ENCODE measurements around the gene AHI1.

The AHI1 gene
- 9.7 to 79.8 (median 30.9) reads per million in 18 experiments for total RNA-seq

DNA sequence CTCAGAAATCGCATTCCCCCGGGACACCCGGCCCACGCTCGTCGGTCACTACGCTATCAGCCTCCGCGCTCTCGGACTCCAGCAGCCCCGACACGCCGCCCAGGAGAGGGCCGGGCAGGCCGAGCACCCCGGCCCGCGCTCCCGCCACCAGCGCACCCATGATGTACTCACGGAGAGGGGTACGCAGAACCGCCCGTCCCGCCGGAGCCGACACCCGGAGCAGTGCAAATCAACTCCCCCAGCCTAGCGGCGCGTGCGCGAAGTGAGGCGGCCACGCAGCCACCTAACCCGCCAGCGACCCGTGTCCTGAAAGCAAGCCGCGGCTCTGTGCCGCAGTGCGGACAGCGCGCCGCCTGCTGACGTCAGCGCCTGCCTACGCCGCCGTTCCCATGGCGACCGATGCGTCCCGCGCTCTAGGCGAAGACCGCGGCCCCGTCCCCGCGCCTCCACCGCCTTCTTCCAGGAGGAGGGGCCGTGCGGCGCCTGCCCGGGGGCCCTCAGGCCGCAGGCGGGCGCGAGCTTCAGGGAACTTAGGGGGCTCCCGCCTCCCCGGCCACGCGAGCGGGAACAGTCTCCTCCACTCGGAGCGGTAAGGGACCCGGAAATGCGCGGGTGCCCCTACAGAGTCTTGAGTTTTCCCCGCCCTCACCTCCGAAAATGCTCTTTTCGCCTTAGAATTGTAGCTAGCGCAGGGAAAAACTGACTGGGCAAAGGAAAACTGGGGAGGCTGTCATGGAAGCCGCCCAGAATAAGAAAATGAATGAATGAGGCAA lies at the start of gene AHI1:
TSS of gene AHI1 (minus strand) at position 329 of the 773 bp plus-strand sequence. CDS start 5,503 bp downstream, outside the sequence.
- peak; percentile 93 to 95 for DNase-seq

DNA sequence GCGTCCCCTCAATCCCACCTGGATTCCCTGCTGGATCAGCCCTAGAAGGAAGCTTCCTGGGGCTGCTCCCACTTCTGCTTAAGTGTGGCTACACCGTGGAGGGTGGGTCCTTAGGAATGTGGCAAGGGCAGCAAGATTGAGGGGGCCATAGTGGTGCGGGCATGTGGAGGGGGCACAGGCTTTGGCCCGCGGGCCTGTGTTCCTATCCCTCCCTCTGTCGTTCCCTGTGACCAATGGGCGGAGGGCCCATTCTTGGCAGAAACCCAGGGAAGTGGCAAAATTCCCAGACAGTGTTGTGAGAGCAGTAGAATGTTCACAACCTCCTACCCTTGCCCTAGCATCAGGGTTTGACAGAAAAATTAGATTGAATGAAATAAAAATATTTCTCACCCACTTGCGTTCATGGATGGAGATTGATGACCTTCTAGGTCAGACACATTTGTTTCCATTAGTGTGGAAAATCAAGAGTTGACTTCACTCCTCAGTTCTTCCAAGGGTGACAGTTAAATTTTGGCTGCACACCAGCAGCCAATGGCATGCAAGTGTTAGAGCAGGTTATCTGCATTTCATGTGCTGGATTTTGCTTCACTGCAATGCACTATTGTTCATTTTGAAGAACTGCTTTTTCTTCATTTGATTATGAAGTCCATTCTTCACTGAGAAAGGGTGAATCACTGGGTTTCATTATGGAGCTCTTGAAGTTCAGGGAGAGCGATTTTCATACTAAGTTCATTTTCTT lies 49.3 kb upstream of the AHI1 start:
- no peak for DNase-seq

DNA sequence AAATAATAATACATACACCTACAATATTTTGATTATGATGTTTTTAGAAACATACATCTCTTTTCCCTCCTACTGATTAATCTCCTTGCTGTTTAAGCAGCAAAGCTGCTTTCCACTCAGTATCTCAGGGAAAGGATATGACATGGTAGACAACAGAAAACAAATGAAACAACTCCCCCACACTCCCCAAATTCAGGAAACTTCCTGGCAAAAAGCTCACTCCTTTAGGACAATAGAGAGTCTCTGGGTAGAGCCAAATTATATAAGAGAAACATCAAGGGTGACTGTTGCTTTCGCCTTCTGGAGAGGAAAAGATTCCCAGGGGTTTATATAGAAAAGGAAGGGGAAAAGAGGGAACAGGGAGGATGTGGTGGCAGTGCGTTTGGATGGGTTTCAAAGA lies 48.7 kb upstream of the AHI1 start:
- DNase-seq, result no peak

DNA sequence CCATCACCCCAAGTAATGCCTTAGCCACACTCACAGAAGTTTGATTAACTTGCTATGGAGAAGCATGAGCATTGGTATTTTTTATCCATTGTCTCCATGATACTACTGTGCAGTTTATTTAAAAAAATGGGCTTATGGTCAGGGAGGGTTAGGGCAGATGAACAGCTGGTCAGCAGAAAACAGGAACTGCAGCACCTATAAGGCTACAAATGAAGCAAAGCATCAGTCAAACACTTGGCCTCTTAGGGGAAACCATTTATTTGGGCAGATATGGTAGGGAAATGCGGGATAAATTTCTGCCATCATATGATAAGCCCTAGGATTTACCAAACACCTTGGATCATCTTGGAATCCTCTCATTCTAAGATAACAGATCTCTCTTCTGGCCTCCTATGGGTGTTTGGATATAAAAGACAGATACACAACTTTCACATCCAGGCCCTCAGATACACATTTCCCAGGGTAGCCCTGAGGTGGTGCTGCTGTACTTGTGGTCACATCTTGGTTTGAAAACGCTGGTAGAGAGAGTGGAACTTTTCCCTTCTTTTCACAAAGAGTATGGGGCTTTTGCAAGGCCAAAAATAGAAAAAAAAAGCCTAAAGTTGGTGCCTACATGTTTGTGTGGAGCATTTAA lies 42.8 kb upstream of the AHI1 start:
- no peak for DNase-seq

DNA sequence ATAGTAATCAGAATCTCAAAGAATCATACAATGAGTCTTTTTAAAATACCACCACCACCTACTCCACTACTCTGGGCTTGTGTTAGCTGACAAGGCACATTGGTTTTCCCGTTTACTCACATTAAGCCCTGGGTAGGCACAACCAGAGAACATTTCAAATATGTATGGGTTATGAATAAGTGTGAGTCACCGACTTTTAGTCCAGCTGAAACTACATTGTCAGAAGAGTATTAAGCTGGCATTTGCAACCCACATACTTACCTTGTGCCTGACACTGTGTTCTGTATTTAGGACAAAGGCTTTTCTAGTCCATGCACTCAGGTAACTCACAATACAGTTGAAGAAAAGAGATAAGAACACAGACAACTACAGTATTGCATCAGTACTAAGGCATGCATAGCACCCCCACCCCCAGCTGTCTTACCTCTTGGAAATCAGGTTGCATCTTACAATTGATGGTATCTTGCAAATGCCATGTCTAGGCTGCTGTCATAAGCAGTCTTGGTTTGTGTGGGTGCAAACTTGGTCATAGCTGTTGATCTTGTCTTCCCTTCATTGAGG lies 40.3 kb upstream of the AHI1 start:
- no peak for DNase-seq

DNA sequence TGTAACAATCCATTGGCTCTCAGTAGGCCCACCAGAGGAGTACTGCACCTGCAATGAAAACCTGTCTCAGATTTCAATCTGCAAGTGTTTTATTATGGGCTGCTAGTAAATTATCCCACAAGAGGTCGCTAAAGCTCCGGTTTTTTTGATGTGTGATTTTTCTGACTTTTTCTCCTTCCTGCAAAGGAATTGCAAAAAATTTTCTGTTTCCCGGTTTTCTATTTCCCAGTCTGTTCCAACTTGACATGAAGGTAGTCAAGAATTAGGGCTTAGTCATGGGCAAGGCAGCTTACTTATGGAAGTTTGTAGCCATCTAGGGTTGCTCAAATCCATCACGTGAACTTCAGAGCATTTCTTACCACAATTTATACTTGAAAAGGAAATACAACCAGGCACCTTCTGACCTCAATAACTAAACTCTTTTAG lies 38.5 kb upstream of the AHI1 start:
- DNase-seq, result peak; percentile 29 to 54

DNA sequence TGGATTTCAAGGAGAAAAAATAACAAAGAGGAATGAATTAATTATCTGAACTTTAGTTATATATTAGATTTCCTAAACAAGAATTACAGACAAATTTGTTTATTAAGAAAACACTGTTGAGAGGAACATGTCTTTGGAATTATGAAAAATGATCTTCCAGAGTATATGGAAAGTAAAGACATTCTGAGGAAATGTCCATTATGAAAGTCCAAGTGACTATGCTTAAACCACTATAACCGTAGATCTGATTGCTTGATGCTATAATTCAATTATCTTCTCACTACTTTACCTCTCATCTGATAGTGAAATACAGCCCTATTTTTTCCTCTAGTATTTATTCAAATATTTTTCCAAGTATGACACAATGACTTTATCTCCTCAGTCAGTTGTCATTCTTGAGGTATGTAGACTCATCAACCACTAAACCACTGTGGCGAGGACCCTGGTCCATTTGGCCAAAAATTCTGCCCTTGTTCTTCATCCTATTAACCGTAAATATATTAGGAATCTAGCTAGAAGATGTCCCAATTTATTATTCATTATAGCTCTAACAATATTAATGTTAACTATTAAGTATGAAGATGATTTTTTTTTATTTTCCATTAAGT lies 37.3 kb upstream of the AHI1 start:
- DNase-seq, result no peak

DNA sequence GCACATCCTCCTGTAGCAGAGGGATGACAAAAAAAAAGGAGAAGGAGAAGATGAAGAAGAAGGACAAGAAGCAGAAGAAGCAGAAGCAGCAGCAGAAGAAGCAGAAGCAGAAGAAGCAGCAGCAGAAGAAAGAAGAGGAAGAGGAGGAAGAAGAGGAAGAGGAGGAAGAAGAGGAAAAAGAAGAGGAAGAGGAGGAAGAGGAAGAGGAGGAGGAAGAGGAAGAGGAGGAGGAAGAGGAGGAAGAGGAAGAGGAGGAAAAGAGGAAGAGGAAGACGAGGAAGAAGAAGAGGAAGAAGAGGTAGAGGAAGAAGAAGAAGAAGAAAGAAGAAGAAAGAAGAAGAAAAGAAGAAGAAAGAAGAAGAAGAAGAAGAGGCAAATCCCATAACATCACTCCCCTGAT lies 35.0 kb upstream of the AHI1 start:
- no peak for DNase-seq

DNA sequence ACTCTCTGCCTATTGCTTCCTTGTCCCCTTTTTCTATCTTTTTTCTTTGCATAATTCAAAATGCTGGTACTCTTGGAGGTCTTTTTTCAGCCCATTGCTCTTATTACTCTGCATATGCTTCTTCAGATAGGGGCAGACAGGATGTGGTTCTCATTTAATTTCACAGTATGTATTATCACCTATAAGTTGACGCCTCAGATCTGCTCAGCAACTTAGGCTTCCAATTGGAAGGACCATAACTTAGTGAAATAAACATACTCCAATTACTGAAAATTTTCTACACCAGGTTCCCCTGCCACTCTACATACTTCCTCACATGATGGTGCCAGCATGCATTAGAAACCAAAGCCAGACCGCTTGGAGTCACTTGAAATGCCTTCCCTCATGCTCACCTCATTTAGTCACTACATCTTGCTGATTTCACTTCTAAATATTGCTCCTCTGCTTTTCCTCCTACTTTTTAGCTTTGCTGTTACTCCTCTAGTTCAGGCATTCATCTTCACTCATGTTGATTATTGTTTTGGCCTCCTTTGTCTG lies 34.5 kb upstream of the AHI1 start:
- DNase-seq, result no peak

DNA sequence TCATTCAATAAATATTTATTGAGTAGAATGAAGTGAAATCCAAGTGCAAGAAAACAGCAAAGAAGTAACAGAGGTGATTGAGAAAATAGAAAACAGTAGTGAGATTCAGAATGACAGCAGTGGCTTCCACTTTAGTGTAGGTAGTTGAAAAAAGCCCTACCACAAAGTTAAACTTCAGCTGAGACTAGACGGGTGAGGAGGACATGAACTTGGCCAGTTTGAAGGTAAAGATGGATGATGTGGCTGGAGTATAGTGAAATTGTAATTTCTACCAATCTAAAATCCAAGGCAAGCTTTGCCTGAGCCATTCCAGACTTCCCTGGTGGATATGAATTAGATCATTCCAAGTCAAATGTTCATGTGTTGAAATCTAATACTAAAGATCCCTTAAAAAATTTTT lies 32.6 kb upstream of the AHI1 start:
- DNase-seq, result no peak

DNA sequence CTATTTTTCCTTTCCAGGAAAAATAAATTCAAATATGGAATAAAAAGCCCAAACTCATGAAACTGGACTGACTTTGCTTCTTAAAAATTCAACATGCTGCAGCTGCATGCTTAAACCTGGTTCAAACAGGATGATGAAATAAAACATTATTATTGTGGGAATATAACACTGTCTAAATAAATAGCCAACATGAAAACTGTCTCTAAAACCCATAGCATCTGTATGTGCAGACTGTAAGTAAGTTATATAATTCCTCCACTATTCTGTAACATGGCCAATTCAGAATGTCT lies 30.4 kb upstream of the AHI1 start:
- DNase-seq, result no peak

DNA sequence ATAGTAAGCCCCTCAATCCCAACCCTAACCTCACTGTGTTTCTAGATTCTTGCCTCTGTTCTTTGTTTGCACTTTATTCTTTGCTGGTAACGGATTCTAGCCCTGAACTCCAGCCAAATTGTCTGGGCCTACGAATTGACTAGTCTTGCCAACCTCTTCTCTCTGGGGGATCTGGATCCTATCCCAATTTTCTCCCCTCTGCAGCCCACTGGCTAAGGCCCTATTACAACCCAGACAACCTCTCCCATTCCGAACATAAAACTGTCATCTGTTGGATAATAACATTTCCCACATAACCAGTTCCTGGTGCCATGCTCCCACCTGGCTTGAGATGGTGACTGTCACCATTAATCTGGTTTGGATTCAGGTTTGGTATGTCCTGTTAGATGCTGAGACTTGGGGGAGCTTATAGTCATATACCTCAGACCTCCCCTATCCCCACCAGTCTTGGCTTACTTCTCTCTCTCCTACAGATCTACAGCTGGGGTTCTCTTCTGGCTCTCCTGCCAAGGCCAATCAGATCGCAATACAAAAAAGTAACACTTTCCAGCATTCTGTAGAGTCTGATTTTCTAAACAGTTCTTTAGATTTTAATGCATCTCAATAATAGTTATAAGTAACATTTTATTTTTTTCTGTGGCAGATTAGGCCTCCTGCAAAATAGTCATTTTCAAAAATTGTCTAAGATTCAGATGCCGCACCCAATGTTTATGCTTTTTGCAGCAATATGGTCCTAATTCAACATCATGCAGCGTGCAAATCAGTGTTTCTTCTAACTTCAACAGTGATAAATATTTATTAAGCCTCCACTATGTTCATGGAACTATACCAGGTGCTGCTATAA lies 29.8 kb upstream of the AHI1 start:
- DNase-seq, result no peak

DNA sequence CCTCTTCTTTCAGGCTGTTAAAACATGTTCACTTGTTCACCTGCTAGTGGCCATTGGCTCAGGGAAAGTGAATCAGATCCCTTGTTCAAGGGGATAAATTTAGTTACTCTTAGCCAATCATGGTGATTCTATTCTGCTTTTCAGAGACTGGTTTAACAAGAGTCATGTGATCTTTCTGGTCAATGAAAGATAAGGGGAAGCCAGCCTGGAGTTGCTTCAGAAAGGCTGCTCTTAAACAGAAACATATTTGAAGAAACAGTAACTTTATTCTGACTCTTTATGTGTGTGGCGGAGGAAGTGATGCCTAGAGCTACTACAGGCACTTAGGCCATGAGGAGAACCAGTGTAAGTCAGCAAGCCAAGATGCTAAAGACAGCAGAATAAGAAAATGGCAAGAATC lies 28.1 kb upstream of the AHI1 start:
- DNase-seq, result peak; percentile 63 to 72

DNA sequence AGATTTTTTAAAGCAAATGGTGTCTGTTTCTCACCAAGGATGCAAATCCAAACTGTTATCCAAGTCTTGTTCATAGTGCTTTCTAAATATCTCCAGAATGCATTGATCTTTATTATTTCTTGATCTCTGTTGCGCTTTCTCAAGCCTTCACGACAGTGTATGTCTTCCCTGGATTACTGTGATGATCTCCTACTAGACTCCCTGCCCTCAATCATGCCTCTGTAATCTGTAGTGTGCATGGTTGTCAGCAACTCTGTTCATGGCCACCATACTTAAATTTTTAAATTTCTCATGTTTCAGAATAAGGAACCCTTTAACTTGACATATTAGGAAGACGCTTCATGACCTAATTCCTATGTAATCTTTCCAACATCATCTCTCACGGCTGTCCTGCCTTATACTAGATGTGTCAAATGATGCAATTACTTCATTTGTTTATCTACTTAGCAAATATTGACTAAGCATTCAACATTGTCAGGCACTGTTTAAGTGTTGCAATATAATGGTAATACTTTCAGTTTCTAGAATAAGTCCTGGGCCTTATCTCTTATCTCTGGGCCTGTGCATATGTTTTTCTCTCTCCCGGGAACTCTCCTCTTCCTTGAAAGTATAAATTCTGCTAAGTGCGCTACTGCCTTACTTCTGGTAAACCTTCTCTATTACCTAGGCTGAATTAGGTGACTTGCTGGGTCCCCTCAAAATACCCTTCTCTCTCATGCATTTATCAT lies 25.6 kb upstream of the AHI1 start:
- peak; percentile 13 to 36 for DNase-seq

DNA sequence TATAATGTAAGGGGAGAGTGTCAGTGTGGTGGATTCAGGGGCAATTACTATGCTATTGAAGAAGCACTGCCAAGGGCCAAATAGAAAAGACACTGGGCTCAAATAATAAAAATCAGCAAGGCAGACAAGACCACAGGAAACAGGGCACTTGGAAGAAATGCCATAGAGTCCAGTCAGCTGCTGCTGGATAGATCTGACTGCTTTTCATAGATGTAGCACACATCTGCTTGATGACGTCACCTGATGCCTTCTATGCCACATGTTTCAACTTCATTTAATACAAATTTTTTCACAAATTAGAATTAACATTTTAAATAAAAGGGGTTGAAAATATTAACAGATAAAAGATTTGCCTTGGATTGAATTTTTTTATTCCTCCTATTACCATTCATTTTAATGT lies 23.9 kb upstream of the AHI1 start:
- no peak for DNase-seq

DNA sequence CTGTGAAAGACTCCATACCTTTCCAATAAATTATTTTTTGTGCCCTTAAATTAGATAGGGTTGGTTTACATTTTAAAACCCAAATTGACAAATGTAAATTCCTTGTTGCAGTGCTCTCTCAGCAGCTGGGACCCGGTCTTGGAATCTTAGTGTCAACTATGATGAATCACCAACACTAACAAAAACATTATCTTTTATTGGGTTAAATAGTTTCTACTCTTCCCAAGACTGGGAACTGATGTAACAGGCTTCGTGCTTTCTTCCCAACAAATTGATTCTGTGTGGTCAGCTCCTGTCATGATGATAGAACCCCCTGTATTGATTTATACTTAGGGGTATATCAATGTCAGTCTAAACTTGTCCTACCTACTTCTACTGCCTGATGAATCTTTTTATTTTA lies 23.2 kb upstream of the AHI1 start:
- DNase-seq, result no peak

DNA sequence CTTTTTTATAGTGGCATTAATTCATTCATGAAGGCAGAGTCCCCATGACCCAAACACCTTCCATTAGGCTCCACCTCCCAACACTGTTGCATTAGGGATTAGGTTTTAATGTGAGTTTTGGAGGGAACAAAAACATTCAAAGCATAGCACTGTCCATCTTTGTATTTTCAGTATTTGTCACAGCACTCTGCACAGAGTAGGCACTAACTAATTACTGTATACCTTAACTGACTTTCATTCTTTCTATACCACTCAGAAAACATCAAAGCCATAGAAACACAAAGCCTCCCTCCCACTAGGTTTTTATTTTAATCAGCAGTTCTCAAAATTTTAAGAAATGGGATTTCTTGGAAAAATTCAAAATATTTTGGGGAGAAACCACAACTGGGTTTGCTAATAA lies 21.8 kb upstream of the AHI1 start:
- no peak for DNase-seq

DNA sequence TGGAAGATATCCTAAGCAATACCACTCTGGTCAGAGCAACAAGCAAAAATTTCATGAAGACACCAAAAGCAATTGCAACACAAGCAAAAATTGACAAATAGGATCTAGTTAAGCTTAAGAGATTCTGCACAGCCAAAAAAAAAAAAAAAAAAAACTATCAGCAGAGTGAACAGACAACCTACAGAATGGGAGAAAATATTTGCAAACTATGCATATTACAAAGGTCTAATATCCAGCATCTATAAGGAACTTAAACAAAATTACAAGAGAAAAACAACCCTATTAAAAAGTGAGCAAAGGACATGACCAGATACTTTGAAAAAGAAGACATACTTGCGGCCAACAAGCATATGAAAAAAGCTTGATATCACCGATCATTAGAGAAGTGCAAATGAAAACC lies 20.0 kb upstream of the AHI1 start:
- no peak for DNase-seq

DNA sequence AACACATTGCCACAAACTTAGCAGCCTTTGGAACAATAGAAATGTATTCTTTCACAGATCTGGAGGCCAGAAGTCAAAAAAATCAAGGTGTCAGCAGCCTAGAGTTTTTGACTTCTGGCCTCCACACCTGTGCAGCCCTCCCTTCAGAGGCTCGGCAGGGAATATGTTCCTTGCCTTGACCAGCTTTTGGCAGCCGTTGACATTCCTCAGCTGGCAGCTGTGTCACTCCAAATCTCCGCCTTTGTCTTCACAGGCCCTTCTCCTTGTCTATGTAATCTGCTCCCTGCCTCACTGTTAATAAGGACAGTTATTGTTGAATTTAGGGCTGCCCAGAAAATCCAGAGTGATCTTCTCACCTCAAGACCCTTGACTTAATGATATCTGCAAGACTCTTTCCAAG lies 17.2 kb upstream of the AHI1 start:
- no peak for DNase-seq

DNA sequence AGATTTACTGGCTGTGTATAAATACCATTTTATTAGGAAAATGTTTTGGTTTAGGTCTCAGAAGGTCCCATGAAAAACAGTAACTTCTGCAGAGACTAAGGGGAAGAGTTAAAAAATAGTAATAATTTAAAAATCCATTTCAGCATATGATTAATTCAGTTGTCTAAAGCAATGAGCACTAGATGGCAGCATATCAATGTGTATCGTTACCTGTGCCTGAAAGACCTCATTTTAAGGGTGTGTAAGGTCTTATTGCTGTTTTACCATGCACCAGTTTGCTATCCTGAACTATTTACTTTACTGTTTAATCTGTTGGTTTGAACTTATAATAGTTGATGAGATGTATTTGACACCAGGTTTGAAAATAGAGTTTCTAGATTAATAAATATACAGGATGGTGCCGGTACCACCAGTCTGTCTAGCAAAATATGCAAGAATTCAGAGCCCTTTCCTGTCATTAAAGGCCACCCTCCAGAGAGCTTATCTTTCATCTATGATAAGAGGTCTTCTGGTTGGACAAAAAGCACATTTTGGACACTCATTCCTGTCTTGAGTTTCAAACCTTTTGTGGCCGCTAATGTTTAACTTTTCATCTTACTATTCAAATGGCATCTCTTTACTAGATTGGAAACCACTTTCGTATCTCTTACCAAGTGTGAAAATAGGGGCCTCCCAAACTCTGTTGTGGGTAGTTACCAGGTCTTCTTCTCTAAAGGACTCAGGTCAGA lies 8.9 kb upstream of the AHI1 start:
- DNase-seq, result peak; percentile 33 to 47

Data from inflammatory macrophage (primary cell).